Astrocyte (in vitro differentiated cells and primary cell): ENCODE data around the gene OR14A16. TPM values are rescaled to one million over a fixed set of nuclear protein-coding genes. Genes with fewer than 3 reads are reported as not detected.

Experiments
- DNase-seq: peaks from one replicate; pipeline ENCODE4 v3.0.0-alpha.2; 2010; ENCODE audit warnings: low read depth
- FAIRE-seq: peaks from 2 replicates; lab custom pipeline; 2011; peaks lifted over from hg19 to GRCh38; lab: Jason Lieb, UNC
- H2AFZ ChIP-seq: 2 replicates; pipeline ENCODE4 v1.6.0; 2012; ENCODE audit warnings: low read depth, low read length, inconsistent platforms
- H3K27ac ChIP-seq: 2 replicates; pipeline ENCODE4 v1.5.1; 2011; ENCODE audit warnings: low read depth, low read length, inconsistent platforms
- H3K27me3 ChIP-seq: 2 replicates; pipeline ENCODE4 v1.6.0; 2011; ENCODE audit warnings: low read length, inconsistent platforms; ENCODE audit not compliant: insufficient read depth
- H3K36me3 ChIP-seq: 2 replicates; pipeline ENCODE4 v1.5.1; 2011; ENCODE audit warnings: low read length, inconsistent platforms; ENCODE audit not compliant: insufficient read depth
- H3K4me1 ChIP-seq: 2 replicates; pipeline ENCODE4 v1.5.1; 2011; ENCODE audit warnings: low read length, inconsistent platforms; ENCODE audit not compliant: insufficient read depth
- H3K4me2 ChIP-seq: 2 replicates; pipeline ENCODE4 v1.6.0; 2012; ENCODE audit warnings: low read length, inconsistent platforms
- H3K4me3 ChIP-seq: 2 replicates; pipeline ENCODE4 v1.5.1; 2011; ENCODE audit warnings: low read depth, mild to moderate bottlenecking, low read length, inconsistent platforms; ENCODE audit not compliant: insufficient read depth
- H3K79me2 ChIP-seq: 2 replicates; pipeline ENCODE4 v1.6.0; 2012; ENCODE audit warnings: mild to moderate bottlenecking, low read length, inconsistent platforms; ENCODE audit not compliant: insufficient read depth
- H3K9ac ChIP-seq: 2 replicates; pipeline ENCODE4 v1.6.0; 2012; ENCODE audit warnings: mild to moderate bottlenecking, low read length, inconsistent platforms
- H3K9me3 ChIP-seq: 2 replicates; pipeline ENCODE4 v1.5.1; 2012; ENCODE audit warnings: low read depth, mild to moderate bottlenecking, low read length, inconsistent platforms; ENCODE audit not compliant: insufficient read depth
- H4K20me1 ChIP-seq: 2 replicates; pipeline ENCODE4 v1.6.0; 2012; ENCODE audit warnings: low read length, inconsistent platforms; ENCODE audit not compliant: insufficient read depth
- H3K27ac Mint-ChIP-seq: one replicate; pipeline ENCODE4 v1.8.0; 2021; ENCODE audit warnings: mild to moderate bottlenecking, mixed read lengths; ENCODE audit not compliant: unreplicated experiment
- H3K27me3 Mint-ChIP-seq: one replicate; pipeline ENCODE4 v1.8.0; 2021; ENCODE audit warnings: low read depth, mixed read lengths; ENCODE audit not compliant: unreplicated experiment
- H3K36me3 Mint-ChIP-seq: one replicate; pipeline ENCODE4 v1.8.0; 2021; ENCODE audit warnings: low read depth, mixed read lengths; ENCODE audit not compliant: unreplicated experiment
- H3K4me1 Mint-ChIP-seq: one replicate; pipeline ENCODE4 v1.8.0; 2021; ENCODE audit warnings: low read depth, mixed read lengths; ENCODE audit not compliant: unreplicated experiment
- H3K4me3 Mint-ChIP-seq: one replicate; pipeline ENCODE4 v1.8.0; 2021; ENCODE audit warnings: mild to moderate bottlenecking, moderate library complexity, mixed read lengths; ENCODE audit not compliant: unreplicated experiment
- H3K9me3 Mint-ChIP-seq: one replicate; pipeline ENCODE4 v1.8.0; 2021; ENCODE audit warnings: mild to moderate bottlenecking, mixed read lengths; ENCODE audit not compliant: unreplicated experiment
- CTCF ChIP-seq: IDR thresholded peaks from 2 replicates; pipeline ENCODE4 v1.5.1; 2011; ENCODE audit warnings: low read depth, mild to moderate bottlenecking, inconsistent platforms, low read length, moderate library complexity; ENCODE audit not compliant: insufficient read depth
- EZH2 ChIP-seq: IDR thresholded peaks from 2 replicates; pipeline ENCODE4 v1.6.1; 2012; ENCODE audit warnings: mild to moderate bottlenecking, low read length, inconsistent platforms; ENCODE audit not compliant: insufficient read depth
- total RNA-seq: library from RNA; stranded (reverse); gene quantifications from 2 replicates; pipeline ENCODE4 v1.2.1, GENCODE V29; 2021

The OR14A16 gene
- total RNA-seq, 1 donor from 2014 or later, result not detected

- Histone ChIP-seq H4K20me1 (no peaks in the 10 kb centered on the region), H3K9me3 (no peaks in the 10 kb centered on the region), H3K4me3 (no peak overlapping the region), H3K79me2 (no peaks in the 10 kb centered on the region), H3K36me3 (no peaks in the 10 kb centered on the region), H3K27me3 (no peaks in the 10 kb centered on the region), H2AFZ (no peak overlapping the region), H3K27ac (no peak overlapping the region), H3K4me1 (no peaks in the 10 kb centered on the region), H3K4me2 (no peak overlapping the region), H3K9ac (no peak overlapping the region)
- Mint-ChIP-seq H3K9me3 (no peaks in the 10 kb centered on the region), H3K4me1 (no peaks in the 10 kb centered on the region), H3K27me3 (no peaks in the 10 kb centered on the region), H3K36me3 (no peaks in the 10 kb centered on the region), H3K27ac (no peak overlapping the region), H3K4me3 (no peak overlapping the region)
- DNase-seq (no peak), FAIRE-seq (no peak)
- TF ChIP-seq EZH2 (no peak), CTCF (no peak)
These were observed 11.3 kb downstream of the OR14A16 start for GRCh38 chr1:247812637-247813036.

- H3K4me1 ChIP-seq, result no peaks in the 10 kb centered on the region
- no peak for FAIRE-seq
- no peaks in the 10 kb centered on the region for H3K36me3 ChIP-seq
- no peaks in the 10 kb centered on the region for H3K27me3 ChIP-seq
- H2AFZ ChIP-seq, result no peak overlapping the region
- no peaks in the 10 kb centered on the region for H3K79me2 ChIP-seq
- no peaks in the 10 kb centered on the region for H3K27me3 Mint-ChIP-seq
- H3K36me3 Mint-ChIP-seq, result no peaks in the 10 kb centered on the region
- no peaks in the 10 kb centered on the region for H4K20me1 ChIP-seq
- H3K4me3 Mint-ChIP-seq, result no peak overlapping the region
- DNase-seq, result no peak
- H3K27ac ChIP-seq, result no peak overlapping the region
- no peak overlapping the region for H3K27ac Mint-ChIP-seq
- no peak overlapping the region for H3K9ac ChIP-seq
- H3K4me1 Mint-ChIP-seq, result no peaks in the 10 kb centered on the region
- H3K9me3 Mint-ChIP-seq, result peaks cover 6% of the 10 kb centered on the region
- no peak overlapping the region for H3K4me2 ChIP-seq
- H3K9me3 ChIP-seq, result no peaks in the 10 kb centered on the region
- no peak overlapping the region for H3K4me3 ChIP-seq
- TF ChIP-seq CTCF (no peak), EZH2 (no peak)
These were observed 26.4 kb downstream of the OR14A16 start for GRCh38 chr1:247797518-247797917.

GRCh38 chr1:247769603-247770002 is 54.3 kb downstream of the OR14A16 start:
- Mint-ChIP-seq H3K4me3 (no peak overlapping the region), H3K9me3 (peaks cover 2% of the 10 kb centered on the region), H3K27me3 (no peaks in the 10 kb centered on the region), H3K4me1 (no peaks in the 10 kb centered on the region), H3K36me3 (no peaks in the 10 kb centered on the region), H3K27ac (no peak overlapping the region)
- Histone ChIP-seq H3K4me2 (no peak overlapping the region), H3K27ac (no peak overlapping the region), H3K9ac (no peak overlapping the region), H2AFZ (no peak overlapping the region), H3K4me3 (no peak overlapping the region), H3K9me3 (no peaks in the 10 kb centered on the region), H3K79me2 (no peaks in the 10 kb centered on the region), H3K27me3 (no peaks in the 10 kb centered on the region), H3K4me1 (no peaks in the 10 kb centered on the region), H3K36me3 (no peaks in the 10 kb centered on the region), H4K20me1 (no peaks in the 10 kb centered on the region)
- FAIRE-seq (no peak), DNase-seq (no peak)
- no peak for TF ChIP-seq EZH2
- no peak for TF ChIP-seq CTCF

Other genes with a start within 250 kb of the OR14A16 start
- not detected in 2 replicates for gene OR2G2, start 235.8 kb downstream of the OR14A16 start, total RNA-seq
- gene OR2G3, start 218.5 kb downstream of the OR14A16 start, total RNA-seq, result not detected in 2 replicates
- not detected in 2 replicates for gene OR13G1, start 144.4 kb downstream of the OR14A16 start, total RNA-seq
- not detected in 2 replicates for gene OR6F1, start 107.5 kb downstream of the OR14A16 start, total RNA-seq
- gene OR14K1, start 85.5 kb downstream of the OR14A16 start, total RNA-seq, result not detected in 2 replicates
- gene OR14A2, start 76.0 kb downstream of the OR14A16 start, total RNA-seq, result not detected in 2 replicates
- not detected in 2 replicates for gene OR1C1, start 63.6 kb downstream of the OR14A16 start, total RNA-seq
- not detected in 2 replicates for gene OR11L1, start 17.8 kb upstream of the OR14A16 start, total RNA-seq
- gene TRIM58, start 33.1 kb upstream of the OR14A16 start, total RNA-seq, result 20.6 and 31.0 TPM in 2 replicates
- 4.0 and 5.9 TPM in 2 replicates for gene OR2W3, start 71.5 kb upstream of the OR14A16 start, total RNA-seq
- not detected in 2 replicates for gene OR2T8, start 96.1 kb upstream of the OR14A16 start, total RNA-seq
- not detected in 2 replicates for gene OR2AJ1, start 100.8 kb upstream of the OR14A16 start, total RNA-seq
- not detected in 2 replicates for gene OR2L8, start 124.7 kb upstream of the OR14A16 start, total RNA-seq
- gene OR2AK2, start 141.1 kb upstream of the OR14A16 start, total RNA-seq, result not detected in 2 replicates
- not detected in 2 replicates for gene OR2L5, start 189.5 kb upstream of the OR14A16 start, total RNA-seq
- gene OR2L2, start 206.0 kb upstream of the OR14A16 start, total RNA-seq, result not detected in 2 replicates
- gene OR2L3, start 222.7 kb upstream of the OR14A16 start, total RNA-seq, result not detected in 2 replicates